Measurements from ENCODE around the gene PDCD2L.
A peak's percentile ranks its signal among the peaks of the same experiment; 100 is the strongest.
"Not testable (repeated sequence)": the region's sequence is repeated elsewhere in the genome, so short reads cannot be mapped to it uniquely, and the experiment has no call there.

The PDCD2L gene

DNA sequence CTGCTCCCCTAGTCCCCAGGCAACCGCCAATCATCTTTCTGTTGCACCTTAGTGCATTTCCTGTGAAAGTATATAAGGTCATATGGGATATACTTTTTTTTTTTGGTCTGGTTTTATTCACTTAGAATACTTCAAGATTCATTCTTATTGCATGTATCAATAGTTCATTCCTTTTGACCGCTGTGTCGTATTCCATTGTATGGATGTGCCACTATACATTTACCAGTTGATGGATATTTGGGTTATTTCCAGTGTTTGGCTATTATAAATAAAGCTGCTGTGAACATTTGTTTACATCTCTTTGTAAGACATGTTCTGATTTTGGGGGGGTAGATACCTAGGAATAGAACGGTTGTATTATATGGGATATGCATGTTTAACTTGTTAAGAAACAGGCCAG, 14.1 kb downstream of the PDCD2L start:
- no peak for DNase-seq

DNA sequence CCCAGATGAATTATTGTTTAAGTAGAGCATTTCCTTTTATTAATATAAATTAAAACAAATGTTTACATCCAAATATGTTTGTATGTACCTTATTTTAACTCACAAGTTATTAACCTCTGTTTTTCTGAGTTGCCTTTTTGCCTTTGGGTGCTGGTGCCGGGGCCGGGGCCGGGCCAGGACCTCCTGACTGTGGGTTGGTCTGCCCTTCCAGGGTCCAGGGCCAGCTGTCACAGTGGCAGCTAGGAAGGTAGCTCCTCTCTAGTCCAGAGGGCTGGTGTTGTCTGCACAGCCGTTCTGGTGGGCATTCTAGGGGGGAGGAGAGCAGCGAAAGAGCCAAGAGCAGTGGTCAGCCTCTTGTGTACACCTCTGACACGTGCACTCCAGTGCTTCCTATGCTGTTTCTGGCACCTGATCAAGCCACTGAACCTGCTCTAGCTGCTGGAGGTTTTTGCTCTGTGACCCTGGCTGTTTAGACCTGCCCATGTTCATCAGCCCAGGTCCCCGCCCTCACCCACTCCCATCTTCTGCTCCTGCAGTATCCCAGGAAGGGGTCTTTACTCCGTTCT, 22.0 kb downstream of the PDCD2L start:
- no peak for DNase-seq

- no peak for DNase-seq
Observed at GRCh38 chr19:34428549-34429285, 24.5 kb downstream of the PDCD2L start.

- DNase-seq = no peak
Observed at GRCh38 chr19:34429553-34429952, 25.4 kb downstream of the PDCD2L start.

- DNase-seq = peak; percentile 43
Observed at GRCh38 chr19:34430738-34431625, 26.8 kb downstream of the PDCD2L start.

DNA sequence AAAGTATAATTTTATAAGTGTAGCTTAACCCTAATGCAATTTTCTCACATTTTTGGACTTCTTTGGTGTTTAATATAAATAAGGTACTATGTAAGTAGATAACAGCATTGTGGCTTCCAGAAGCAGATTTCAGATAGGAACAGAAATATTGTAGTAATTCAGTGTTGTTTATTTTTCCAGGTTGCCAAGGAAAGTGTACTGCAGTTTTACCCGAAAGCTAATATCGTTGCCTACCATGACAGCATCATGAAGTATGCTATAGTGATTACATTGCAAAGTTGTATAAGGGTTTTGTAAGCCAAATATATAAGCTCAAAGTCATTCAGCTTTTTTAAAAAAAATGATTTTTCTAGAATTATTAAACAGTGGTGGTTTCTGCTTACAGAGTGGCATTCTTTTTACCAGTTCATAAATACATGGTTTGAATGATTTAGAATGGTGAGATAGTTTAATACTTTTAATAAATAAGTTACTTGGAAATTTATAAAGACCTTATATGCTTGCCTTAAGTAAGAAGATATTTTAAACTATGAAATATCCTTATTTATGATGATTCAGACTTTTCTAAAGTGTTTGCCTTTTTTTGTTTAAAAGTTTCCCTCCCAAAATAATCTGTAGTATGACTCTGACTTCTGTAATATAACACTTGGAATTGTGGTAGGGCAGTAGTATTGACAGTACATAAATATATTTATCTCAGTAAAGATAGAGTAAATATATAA, 27.6 kb downstream of the PDCD2L start:
- no peak for DNase-seq

DNA sequence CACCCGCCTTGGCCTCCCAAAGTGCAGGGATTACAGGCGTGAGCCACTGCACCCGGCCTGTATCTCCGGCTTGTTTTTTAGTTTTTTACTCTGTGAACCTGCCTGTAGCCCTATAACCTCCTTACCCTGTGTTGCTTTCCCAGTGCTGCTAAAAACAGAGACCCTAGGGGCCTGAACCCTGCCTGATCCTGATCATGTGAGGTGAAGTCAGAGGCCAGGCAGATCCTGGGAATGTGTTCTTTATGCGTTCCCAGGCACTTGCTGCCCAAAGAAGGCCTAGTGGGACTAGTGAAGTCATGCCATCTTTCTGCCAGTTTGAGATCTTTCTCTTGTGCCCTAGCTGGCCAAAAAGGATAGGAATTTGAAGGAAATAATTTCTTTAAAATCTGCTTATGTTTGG, 28.6 kb downstream of the PDCD2L start:
- DNase-seq = no peak

GRCh38 chr19:34436716-34437115, 32.5 kb downstream of the PDCD2L start:
- DNase-seq = no peak

- DNase-seq = no peak
Observed at GRCh38 chr19:34448191-34448590, 44.0 kb downstream of the PDCD2L start.

DNA sequence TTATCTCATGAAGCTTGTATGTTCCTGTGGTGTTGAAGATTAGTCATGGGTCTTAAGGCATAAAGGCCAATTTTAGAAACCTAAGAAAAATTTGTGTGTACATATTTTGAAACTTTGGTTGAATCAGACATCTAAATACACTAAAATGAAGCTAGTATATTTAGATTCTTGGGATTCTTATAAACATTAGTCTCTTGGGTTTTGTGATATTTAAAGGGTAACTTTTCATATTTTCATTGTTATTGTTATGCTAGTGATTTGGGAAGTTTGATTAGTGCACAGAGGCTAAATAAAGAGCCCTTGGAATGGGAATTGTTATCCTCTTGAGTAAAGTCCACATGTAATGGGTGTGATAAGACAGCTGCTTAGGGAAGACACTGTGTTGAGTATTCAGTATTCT, 48.5 kb downstream of the PDCD2L start:
- DNase-seq = no peak

- DNase-seq = no peak
Observed at GRCh38 chr19:34454091-34454490, 49.9 kb downstream of the PDCD2L start.

- no peak for DNase-seq
Observed at GRCh38 chr19:34454685-34455084, 50.5 kb downstream of the PDCD2L start.

- not testable (repeated sequence) for DNase-seq
Observed at GRCh38 chr19:34455783-34456480, 51.7 kb downstream of the PDCD2L start.

DNA sequence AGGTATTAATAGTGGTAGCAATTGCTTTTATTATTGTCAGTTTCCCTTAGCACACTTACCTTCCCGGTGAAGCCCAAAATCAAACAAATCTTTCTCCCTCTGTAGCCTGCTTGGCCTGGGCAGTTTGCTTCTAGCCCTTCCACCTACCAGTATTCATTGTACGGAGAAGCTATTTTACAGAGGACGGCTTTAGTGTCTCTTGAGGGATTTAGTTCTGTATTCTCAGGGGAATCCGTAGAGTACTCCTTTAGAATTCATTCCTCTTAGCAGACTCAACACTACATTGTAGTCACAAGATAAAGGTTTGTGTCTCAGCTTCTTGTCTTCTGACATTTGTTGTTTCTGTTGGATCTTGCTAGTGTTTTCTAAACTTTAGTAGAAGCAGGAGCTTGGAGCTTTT, 53.2 kb downstream of the PDCD2L start:
- no peak for DNase-seq

DNA sequence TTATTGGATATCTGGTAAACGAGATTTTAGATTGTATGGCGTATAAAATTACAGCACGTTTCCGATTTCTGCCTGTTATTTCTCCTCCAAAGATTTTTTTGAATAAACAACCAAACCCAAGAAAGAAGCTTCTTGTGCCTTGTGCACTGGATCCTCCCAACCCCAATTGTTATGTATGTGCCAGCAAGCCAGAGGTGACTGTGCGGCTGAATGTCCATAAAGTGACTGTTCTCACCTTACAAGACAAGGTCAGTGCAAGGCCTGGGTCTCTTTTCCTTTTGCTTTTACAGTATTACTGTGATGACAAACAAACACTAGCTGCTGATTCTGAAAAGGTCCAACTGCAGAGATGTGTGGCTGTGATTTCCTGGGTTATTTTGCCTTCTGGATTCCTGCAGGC, 54.5 kb downstream of the PDCD2L start:
- DNase-seq = no peak

DNA sequence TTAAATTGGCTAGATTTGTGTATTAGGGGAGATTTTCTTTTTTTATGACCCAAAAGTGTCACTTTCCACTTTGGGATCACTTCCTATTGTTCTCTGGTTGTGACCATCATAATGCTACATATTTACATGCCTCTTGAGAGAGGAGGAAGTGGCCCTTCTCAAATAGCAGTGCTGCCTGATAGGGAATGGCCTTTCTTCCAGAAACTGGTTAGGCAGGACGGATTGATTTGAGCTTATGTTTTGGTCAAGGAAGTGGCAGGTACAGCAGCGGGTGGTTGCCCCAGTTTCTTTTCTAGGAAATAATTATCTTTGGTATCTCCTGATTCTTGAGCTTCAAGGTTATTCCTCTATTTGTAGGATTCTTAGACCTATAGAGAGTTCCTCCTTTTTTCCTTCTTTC, 55.4 kb downstream of the PDCD2L start:
- DNase-seq = no peak

- no peak for DNase-seq
Observed at GRCh38 chr19:34461375-34462100, 57.3 kb downstream of the PDCD2L start.

GRCh38 chr19:34464785-34465184, 60.6 kb downstream of the PDCD2L start:
- DNase-seq = not testable (repeated sequence)

DNA sequence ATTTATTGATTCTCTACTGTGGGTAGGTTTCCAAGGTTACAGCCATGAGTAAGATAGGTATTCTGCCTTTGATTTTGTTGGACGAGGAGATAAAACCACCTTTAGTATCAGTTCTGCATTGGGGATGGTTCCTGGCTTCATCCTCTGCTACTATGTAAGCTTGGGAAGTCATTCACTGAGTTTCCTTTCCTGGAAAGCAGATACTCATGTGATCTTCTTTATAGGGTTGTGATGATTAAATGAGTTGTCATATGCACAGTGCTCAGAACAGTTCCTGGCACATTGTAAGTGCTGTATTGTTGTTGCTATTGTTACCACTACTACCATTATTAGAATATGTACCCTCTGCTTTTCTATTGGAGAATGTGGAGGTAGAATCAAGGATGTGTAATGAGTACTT, 64.2 kb downstream of the PDCD2L start:
- no peak for DNase-seq

DNA sequence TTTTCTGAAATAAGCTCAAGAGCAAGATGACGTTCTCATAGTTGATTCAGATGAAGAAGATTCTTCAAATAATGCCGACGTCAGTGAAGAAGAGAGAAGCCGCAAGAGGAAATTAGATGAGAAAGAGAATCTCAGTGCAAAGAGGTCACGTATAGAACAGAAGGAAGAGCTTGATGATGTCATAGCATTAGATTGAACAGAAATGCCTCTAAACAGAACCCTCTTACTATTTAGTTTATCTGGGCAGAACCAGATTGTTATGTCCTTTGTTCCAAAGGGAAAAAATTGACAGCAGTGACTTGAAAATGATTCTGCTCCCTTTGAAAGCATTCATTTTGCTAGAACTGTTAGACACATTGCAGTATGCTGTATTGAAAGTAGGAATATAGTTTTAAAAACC, 64.8 kb downstream of the PDCD2L start:
- DNase-seq = not testable (repeated sequence)

GRCh38 chr19:34471906-34472700, 67.9 kb downstream of the PDCD2L start:
- no peak for DNase-seq
